HepG2 (cell line): ENCODE results near the gene MYO16. TPM values are rescaled to one million over a fixed set of nuclear protein-coding genes. Genes with fewer than 3 reads are reported as not detected.

Experiments used
- ATAC-seq: fragments of 200-7000 bp; cut with Tn5 transposase; 3 replicates; pipeline ENCODE4 v1.9.1; 2020; ENCODE audit warnings: mild to moderate bottlenecking, moderate library complexity
- BruUV-seq: library from RNA; stranded (reverse); fragments of 400-500 nt; replicated peaks from 2 replicates; lab custom pipeline; 2021; lab: Mats Ljungman, UMichigan
- CTCF ChIA-PET: fragments of 300-600 bp; formaldehyde crosslinking; extraction: SDS; loops from one replicate; lab custom pipeline; 2021; ENCODE audit warnings: low total read pairs, inconsistent platforms, low intra/inter-chr PET ratio; lab: Yijun Ruan, JAX
- POLR2A ChIA-PET: fragments of 350-600 bp; sonication (Branson Sonifier 250); formaldehyde crosslinking; loops from one replicate; lab custom pipeline; 2020; ENCODE audit warnings: antibody characterized with exemption, inconsistent platforms; lab: Yijun Ruan, JAX
- DNase-seq: peaks from one replicate; pipeline ENCODE4 v3.0.0-alpha.2; 2015; ENCODE audit warnings: low spot score
- FAIRE-seq: peaks from 3 replicates; lab custom pipeline; 2011; peaks lifted over from hg19 to GRCh38; lab: Jason Lieb, UNC
- H2AFZ ChIP-seq: one replicate; pipeline ENCODE4 v1.6.1; 2011; ENCODE audit warnings: low read length, inconsistent platforms
- H3K27ac ChIP-seq: fragments of 300-600 bp; 3 replicates; pipeline ENCODE4 v1.8.0; 2011; ENCODE audit warnings: mixed run types, mild to moderate bottlenecking, mixed read lengths, low read length, inconsistent platforms; ENCODE audit not compliant: insufficient read depth; ENCODE audit errors: extremely low read length
- H3K27me3 ChIP-seq, 2 experiments: fragments of 200-600 bp in 1 of 2; 2 replicates in 1 of 2; 3 replicates in 1 of 2; pipeline versions ENCODE4 v1.6.0 to v1.8.0; 2011; ENCODE audit warnings: low read length in 2 of 2, mild to moderate bottlenecking in 2 of 2, moderate library complexity in 2 of 2, inconsistent platforms in 1 of 2; ENCODE audit not compliant: insufficient read depth in 2 of 2, control insufficient read depth in 1 of 2
- H3K36me3 ChIP-seq, 2 experiments: fragments of 200-600 bp in 1 of 2; replicated peaks in 1 of 2; 2 replicates in 1 of 2; 3 replicates in 1 of 2; pipeline versions ENCODE4 v1.5.1 to v1.8.0; 2011; ENCODE audit warnings: low read length in 2 of 2, inconsistent platforms in 1 of 2; ENCODE audit not compliant: insufficient read depth in 2 of 2, control insufficient read depth in 1 of 2
- H3K4me1 ChIP-seq: 2 replicates; pipeline ENCODE4 v1.5.1; 2012; ENCODE audit warnings: low read length, inconsistent platforms; ENCODE audit not compliant: insufficient read depth
- H3K4me2 ChIP-seq: 2 replicates; pipeline ENCODE4 v1.6.0; 2011; ENCODE audit warnings: low read depth, low read length, inconsistent platforms
- H3K4me3 ChIP-seq, 3 experiments: fragments of 200-600 bp in 1 of 3; sonication (generic), shearing (Covaris generic) in 1 of 3; replicated peaks in 1 of 3; 2 replicates each; pipeline ENCODE4 v1.5.1; 2011 to 2016; ENCODE audit warnings: low read length in 3 of 3, inconsistent platforms in 2 of 3, low read depth in 2 of 3, mild to moderate bottlenecking in 2 of 3, control low read depth in 1 of 3, mixed read lengths in 1 of 3; ENCODE audit not compliant: insufficient read depth in 1 of 3
- H3K79me2 ChIP-seq: one replicate; pipeline ENCODE4 v1.6.1; 2011; ENCODE audit warnings: low read length, inconsistent platforms; ENCODE audit not compliant: insufficient read depth
- H3K9ac ChIP-seq: 2 replicates; pipeline ENCODE4 v1.6.0; 2011; ENCODE audit warnings: mild to moderate bottlenecking, low read depth, low read length, inconsistent platforms; ENCODE audit not compliant: insufficient read depth
- H3K9me3 ChIP-seq: 2 replicates; pipeline ENCODE4 v1.5.1; 2012; ENCODE audit warnings: mild to moderate bottlenecking, low read length
- H4K20me1 ChIP-seq: 2 replicates; pipeline ENCODE4 v1.6.0; 2011; ENCODE audit warnings: inconsistent platforms, mild to moderate bottlenecking, low read length, moderate library complexity; ENCODE audit not compliant: insufficient read depth
- AHR ChIP-seq: IDR thresholded peaks from 2 replicates; pipeline ENCODE4 v1.6.1; 2018; ENCODE audit warnings: missing genetic modification reagents, missing compliant biosample characterization
- EHMT2 ChIP-seq: fragments of 200-600 bp; sonication (generic); IDR thresholded peaks from 2 replicates; pipeline ENCODE4 v1.7.0; 2017; ENCODE audit warnings: antibody characterized with exemption, low read depth, low read length, borderline replicate concordance
- ELF1 ChIP-seq: sonication (generic); formaldehyde crosslinking; IDR thresholded peaks from 2 replicates; pipeline ENCODE4 v1.4.0; 2020; ENCODE audit warnings: missing genetic modification reagents
- HOXD1 ChIP-seq: sonication (generic); formaldehyde crosslinking; IDR thresholded peaks from 2 replicates; pipeline ENCODE4 v1.5.0; 2020; ENCODE audit warnings: missing genetic modification reagents
- LRRFIP1 ChIP-seq: sonication (generic); formaldehyde crosslinking; conservative IDR thresholded peaks from 2 replicates; pipeline ENCODE4 v1.4.0; 2020; ENCODE audit warnings: missing genetic modification reagents
- MTA3 ChIP-seq: sonication (generic); formaldehyde crosslinking; IDR thresholded peaks from 2 replicates; pipeline ENCODE4 v1.4.0; 2020; ENCODE audit warnings: missing genetic modification reagents
- NFYB ChIP-seq: sonication (generic); formaldehyde crosslinking; IDR thresholded peaks from 2 replicates; pipeline ENCODE4 v1.4.0; 2020; ENCODE audit warnings: missing genetic modification reagents
- NR2C2 ChIP-seq: sonication (generic); formaldehyde crosslinking; IDR thresholded peaks from 2 replicates; pipeline ENCODE4 v1.4.0; 2020; ENCODE audit warnings: missing genetic modification reagents, mild to moderate bottlenecking, moderate library complexity, borderline replicate concordance
- POGK ChIP-seq: sonication (generic); formaldehyde crosslinking; conservative IDR thresholded peaks from 2 replicates; pipeline ENCODE4 v1.8.0; 2022; ENCODE audit warnings: mild to moderate bottlenecking, moderate library complexity, missing genetic modification reagents
- POLR2AphosphoS2 ChIP-seq: IDR thresholded peaks from 2 replicates; pipeline ENCODE4 v1.6.1; 2011; ENCODE audit warnings: low read depth, low read length, improper control_type of control experiment
- TFE3 ChIP-seq: IDR thresholded peaks from 2 replicates; pipeline ENCODE4 v1.6.1; 2016
- ZNF619 ChIP-seq: sonication (generic); formaldehyde crosslinking; IDR thresholded peaks from 2 replicates; pipeline ENCODE4 v1.4.0; 2020; ENCODE audit warnings: mild to moderate bottlenecking, missing genetic modification reagents
- ZNF709 ChIP-seq: sonication (generic); formaldehyde crosslinking; IDR thresholded peaks from 2 replicates; pipeline ENCODE4 v1.5.0; 2020; ENCODE audit warnings: mild to moderate bottlenecking, missing genetic modification reagents
- ZSCAN29 ChIP-seq: sonication (generic); formaldehyde crosslinking; conservative IDR thresholded peaks from 2 replicates; pipeline ENCODE4 v1.4.0; 2020; ENCODE audit warnings: mild to moderate bottlenecking, missing genetic modification reagents
- WGBS: methylation state at CpG from one replicate; pipeline ENCODE4 v1.1.6; 2017; ENCODE audit warnings: low lambda C conversion rate; 5-methylcytosine and 5-hydroxymethylcytosine counted together
- in situ Hi-C: cut with HindIII; loops from 2 replicates; pipeline ENCODE4 v1.10.0; 2017; ENCODE audit warnings: low pct_unique_long_range_greater_than_20kb; ENCODE audit not compliant: extremely low pct_ligation_motif_present
- intact Hi-C: fragments of 100-400 bp; cut with micrococcal nuclease; formaldehyde crosslinking; loops from one replicate; pipeline ENCODE4 v1.10.0; 2022; ENCODE audit not compliant: unreplicated experiment
- polyA plus RNA-seq, 8 experiments: library from polyadenylated mRNA; depleted of rRNA in 3 of 8; stranded (reverse) in 7 of 8; unstranded in 1 of 8; fragments of >200 nt; fragmentation: Illumina TruSeq in 4 of 8; extraction: Trizol in 4 of 8; gene quantifications; 2 replicates each; pipeline versions ENCODE4 v1.2.1 to v1.2.3, GENCODE V29; 2011 to 2016; ENCODE audit warnings: low read depth in 4 of 8, missing spikeins in 1 of 8, mixed read lengths in 1 of 8; ENCODE audit not compliant: insufficient read depth in 1 of 8
- total RNA-seq, 5 experiments: library from RNA; depleted of rRNA; stranded (reverse); fragments of >200 nt; fragmentation: Illumina TruSeq; extraction: Trizol; gene quantifications; 2 replicates each; pipeline ENCODE4 v1.2.3, GENCODE V29; 2016; ENCODE audit warnings: low read depth in 1 of 5
- TF ChIP-seq, protein P1 (sequence below): sonication (generic); formaldehyde crosslinking; IDR thresholded peaks from 2 replicates; pipeline ENCODE4 v1.4.0; 2020; ENCODE audit warnings: mild to moderate bottlenecking, missing genetic modification reagents
- TF ChIP-seq, protein P2 (sequence below): IDR thresholded peaks from 2 replicates; pipeline ENCODE4 v1.6.1; 2016; ENCODE audit warnings: mild to moderate bottlenecking

The MYO16 gene
- total and polyA plus RNA-seq, 2 of the 13 experiments (the other 11 are each of a cell fraction or from before 2014, with no cell fraction given) = not detected

DNA sequence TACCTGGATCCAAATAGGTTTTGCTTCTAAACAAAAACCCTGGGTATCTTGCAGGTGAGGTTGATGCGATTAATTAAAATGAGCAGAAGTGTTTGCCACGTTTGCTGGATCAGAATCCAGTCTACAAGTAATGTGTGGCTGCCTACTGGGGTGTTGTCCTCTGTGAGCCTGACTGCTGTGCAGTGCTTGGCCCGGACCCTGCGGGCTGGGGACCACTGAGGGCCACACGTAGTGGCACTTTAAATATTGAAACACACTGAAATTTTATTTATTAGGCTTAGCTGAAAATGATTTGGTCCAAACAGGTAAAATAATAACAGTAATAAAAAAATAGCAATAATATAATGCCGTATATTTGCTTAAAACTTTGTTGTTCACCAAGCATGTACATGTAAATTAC, 338.0 kb downstream of the MYO16 start:
- 25% methylated on average over 6 of the region's 6 CpGs for WGBS
- Histone ChIP-seq H3K4me3 (no peak overlapping the region), H3K27me3 (no peaks in the 10 kb centered on the region), H3K27ac (no peak overlapping the region), H2AFZ (no peak overlapping the region), H4K20me1 (no peaks in the 10 kb centered on the region), H3K9me3 (no peaks in the 10 kb centered on the region), H3K4me2 (no peak overlapping the region), H3K9ac (no peak overlapping the region), H3K4me1 (no peaks in the 10 kb centered on the region), H3K36me3 (no peaks in the 10 kb centered on the region), H3K79me2 (no peaks in the 10 kb centered on the region)
- FAIRE-seq (no peak), DNase-seq (no peak), ATAC-seq (no peak)
- ChIA-PET CTCF (no interaction called here), POLR2A (no interaction called here)
- intact Hi-C loops (no loop called here), in situ Hi-C loops (loop anchor here (25.0 kb wide), 2 partner anchors 820 to 1445 kb away; partner anchors contain the start of gene IRS2)
- BruUV-seq = no TSS peak
- TF ChIP-seq, protein P1, sequence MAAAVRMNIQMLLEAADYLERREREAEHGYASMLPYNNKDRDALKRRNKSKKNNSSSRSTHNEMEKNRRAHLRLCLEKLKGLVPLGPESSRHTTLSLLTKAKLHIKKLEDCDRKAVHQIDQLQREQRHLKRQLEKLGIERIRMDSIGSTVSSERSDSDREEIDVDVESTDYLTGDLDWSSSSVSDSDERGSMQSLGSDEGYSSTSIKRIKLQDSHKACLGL = no peak
- TF ChIP-seq ELF1 (CRISPR knock-in tag) (no peak), NR2C2 (CRISPR knock-in tag) (no peak), ZNF619 (CRISPR knock-in tag) (no peak), AHR (CRISPR knock-in tag) (no peak), ZNF709 (CRISPR knock-in tag) (no peak), POGK (CRISPR knock-in tag) (no peak), MTA3 (no peak), TFE3 (CRISPR knock-in tag) (no peak), HOXD1 (CRISPR knock-in tag) (no peak), EHMT2 (no peak), LRRFIP1 (CRISPR knock-in tag) (no peak), ZSCAN29 (CRISPR knock-in tag) (no peak), NFYB (CRISPR knock-in tag) (no peak), POLR2AphosphoS2 (no peak)
- TF ChIP-seq, protein P2, sequence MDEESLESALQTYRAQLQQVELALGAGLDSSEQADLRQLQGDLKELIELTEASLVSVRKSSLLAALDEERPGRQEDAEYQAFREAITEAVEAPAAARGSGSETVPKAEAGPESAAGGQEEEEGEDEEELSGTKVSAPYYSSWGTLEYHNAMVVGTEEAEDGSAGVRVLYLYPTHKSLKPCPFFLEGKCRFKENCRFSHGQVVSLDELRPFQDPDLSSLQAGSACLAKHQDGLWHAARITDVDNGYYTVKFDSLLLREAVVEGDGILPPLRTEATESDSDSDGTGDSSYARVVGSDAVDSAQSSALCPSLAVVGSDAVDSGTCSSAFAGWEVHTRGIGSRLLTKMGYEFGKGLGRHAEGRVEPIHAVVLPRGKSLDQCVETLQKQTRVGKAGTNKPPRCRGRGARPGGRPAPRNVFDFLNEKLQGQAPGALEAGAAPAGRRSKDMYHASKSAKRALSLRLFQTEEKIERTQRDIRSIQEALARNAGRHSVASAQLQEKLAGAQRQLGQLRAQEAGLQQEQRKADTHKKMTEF (CRISPR knock-in tag) = no peak
